ENCODE data around the gene ZBED6.
A peak's percentile ranks its signal among the peaks of the same experiment; 100 is the strongest.
"Not testable (repeated sequence)": the region's sequence is repeated elsewhere in the genome, so short reads cannot be mapped to it uniquely, and the experiment has no call there.

Gene ZBED6

GRCh38 chr1:203795441-203796235, at the start of gene ZBED6, which contains the start of gene ZC3H11A:
Gene ZBED6 (plus strand): TSS chr1:203795623. CDS start chr1:203797523, 1,900 bp downstream.
Gene ZC3H11A (plus strand): TSS chr1:203795623. CDS start chr1:203817071, 21,448 bp downstream.
- DNase-seq: peak; percentile 99

DNA sequence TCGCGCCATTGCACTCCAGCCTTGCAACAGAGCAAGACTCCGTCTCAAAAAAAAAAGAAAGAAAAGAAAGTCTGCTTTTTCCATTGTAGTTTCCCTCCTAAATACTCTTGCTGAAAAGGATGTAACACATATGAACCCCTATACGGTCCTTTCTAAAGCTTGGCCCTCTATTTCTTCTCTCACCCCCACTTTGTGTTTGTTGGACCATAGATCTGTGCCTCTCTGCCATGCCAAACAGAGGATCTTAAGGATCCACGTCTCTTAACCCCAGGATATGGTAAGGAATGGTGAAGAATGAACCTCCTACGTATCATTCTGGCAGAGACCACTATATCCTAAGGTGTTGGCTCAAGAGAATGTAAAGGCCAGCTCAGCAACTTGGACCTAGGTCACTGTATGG, 49.1 kb upstream of the ZBED6 start:
- no peak for DNase-seq

- DNase-seq: no peak
Observed at GRCh38 chr1:203751051-203751450, 44.4 kb upstream of the ZBED6 start.

DNA sequence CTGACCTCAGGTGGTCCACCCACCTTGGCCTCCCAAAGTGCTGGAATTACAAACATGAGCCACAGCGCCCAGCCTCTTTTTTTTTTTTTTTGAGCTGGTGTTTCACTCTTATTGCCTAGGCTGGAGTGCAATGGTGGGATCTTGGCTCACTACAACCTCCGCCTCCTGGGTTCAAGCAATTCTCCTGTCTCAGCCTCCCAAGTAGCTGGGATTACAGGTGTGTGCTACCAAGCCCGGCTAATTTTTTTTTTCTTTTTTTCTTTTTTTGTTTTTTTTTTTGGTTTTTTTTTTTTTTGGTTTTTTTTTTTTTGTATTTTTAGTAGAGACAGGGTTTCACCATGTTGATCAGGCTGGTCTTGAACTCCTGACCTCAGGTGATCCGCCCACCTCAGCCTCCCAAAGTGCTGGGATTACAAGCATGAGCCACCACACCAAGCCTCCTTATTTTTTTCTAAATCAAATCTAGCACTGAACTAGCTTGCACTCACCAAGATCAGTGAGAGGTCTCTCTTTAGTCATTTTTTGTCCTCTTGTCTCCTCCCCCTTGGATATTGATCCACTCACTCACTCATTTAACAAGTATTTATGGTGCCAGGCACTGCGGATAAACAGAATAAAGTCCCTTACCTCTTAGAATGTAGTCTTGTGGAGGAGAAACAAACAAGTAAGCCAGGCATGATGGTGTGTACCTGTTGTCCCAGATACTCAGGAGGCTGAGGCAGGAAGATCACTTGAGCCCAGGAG, 43.6 kb upstream of the ZBED6 start:
- DNase-seq: not testable (repeated sequence)

DNA sequence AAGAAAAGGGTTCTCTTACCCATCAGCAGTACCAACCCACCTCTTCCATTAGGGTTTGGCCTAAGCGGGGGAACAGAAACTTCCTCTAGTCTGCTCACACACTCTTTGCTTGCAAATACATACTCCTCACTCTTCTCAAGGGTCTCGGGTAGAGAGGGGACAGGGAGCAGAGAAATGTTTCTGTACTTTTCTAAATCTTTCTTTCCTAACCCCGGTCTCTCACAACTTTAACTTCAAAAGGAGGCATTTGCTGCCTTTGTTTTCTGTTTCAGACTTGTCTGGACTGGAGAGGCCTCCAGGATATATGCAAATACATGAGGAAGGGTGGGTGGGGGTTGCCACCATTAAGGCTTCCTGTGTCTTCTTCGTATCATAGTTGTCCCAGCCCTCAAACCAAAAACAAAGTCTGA, 41.0 kb upstream of the ZBED6 start:
- peak; percentile 27 to 35 for DNase-seq

DNA sequence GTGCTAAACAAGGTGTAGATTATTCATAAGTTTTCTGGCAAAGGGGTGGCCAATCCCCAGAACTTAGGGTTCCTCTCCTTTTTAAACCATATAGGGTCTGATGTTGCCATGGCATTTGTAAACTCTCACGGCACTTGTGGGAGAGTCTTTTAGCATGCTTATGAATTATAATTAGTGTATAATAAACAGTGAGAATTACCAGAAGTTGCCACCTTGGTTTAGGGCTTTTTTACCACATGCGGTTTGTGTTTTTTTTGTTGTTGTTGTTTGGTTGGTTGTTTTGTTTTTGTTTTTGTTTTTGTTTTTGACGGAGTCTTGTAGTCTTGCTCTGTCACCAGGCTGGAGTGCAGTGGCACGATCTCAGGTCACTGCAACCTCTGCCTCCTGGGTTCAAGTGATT, 39.4 kb upstream of the ZBED6 start:
- DNase-seq: peak in 1 of 2 donors; percentile 27

DNA sequence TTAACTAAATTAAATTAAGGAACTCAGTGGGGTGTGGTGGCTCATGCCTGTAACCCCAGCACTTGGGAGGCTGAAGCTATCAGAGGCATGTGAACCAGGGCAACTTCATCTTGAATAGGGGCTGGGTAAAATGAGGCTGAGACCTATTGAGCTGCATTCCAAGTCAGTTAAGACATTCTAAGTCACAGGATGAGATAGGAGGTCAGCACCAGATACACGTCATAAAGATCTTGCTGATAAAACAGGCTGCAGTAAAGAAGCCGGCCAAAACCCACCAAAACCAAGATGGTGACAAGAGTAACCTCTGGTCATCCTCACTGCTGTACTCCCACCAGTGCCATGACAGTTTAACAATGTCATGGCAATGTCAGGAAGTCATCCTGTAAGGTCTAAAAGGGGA, 36.7 kb upstream of the ZBED6 start:
- DNase-seq: not testable (repeated sequence)

DNA sequence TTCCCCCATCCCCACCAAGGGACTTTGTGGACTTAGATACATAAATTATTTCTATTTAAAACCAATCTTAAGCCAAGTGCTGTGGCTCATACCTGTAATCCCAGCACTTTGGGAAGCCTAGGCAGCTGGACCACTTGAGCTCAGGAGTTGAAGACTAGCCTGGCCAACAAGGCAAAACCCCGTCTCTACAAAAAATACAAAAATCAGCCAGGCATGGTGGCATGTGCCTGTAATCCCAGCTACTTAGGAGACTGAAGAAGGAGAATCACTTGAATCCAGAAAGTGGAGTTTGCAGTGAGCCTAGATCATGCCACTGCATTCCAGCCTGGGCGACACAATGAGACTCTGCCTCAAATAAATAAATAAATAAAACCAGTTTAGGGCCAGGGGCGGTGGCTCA, 34.9 kb upstream of the ZBED6 start:
- no peak for DNase-seq

GRCh38 chr1:203761958-203762357, 33.5 kb upstream of the ZBED6 start:
- DNase-seq: not testable (repeated sequence)

DNA sequence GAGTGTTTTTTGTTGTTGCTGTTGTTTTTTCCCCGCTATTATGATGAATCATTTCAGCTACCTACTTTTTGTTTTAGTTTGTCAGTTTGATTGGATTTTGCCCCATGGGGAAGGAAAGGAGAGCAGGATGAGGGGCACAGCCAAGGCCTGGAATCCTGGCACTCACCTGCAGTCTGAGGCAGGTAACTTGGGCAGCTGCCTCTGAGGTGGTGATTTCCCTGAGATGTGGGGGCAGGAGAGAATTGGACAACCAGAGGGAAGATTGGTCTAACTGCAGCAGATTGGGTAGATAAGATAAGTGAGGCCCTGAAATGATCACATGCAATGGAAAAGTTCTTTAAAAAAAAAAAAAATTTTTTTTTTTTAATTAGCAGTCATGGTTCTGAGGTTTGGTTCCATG, 31.9 kb upstream of the ZBED6 start:
- DNase-seq: no peak

- peak in 1 of 2 donors; percentile 14 for DNase-seq
Observed at GRCh38 chr1:203764105-203765028, 31.1 kb upstream of the ZBED6 start.

DNA sequence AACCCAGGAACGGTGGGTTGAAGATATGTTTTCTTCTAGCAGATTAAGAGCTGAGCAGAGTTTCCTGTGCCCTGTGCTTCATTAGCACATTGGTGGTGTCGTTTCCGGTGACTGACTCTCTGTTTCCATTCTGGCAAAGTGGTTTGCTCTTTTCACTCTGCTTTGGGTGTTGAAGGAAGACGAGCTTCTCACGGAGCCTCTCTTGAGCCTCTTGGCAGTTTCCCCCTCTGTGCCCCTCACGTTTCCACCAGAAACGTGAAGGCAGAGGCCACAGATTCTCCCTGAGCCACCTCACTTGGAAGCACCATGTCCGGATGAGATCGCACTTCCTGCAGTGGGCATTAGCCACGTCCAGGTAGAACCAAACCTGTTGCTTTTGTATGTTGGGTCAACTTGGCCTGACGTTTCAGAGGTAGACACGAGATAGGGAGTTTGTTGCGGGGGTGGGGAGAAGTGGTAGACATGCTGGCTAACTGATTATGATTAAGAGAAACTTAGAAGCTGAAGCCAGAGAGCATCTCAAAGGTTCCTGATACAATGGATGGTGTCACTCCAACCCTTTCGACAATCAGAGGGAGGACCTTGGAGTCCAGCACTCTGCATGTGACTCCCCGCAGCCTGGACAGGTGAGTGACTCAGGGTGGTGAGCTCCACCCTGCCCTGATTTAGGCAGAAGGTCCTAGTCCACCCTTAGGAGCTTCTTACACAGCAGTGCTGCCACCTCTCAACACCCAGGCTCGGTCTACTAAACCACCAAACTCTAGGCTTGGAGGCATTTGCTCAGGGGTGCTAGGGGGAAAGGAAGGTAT, 30.2 kb upstream of the ZBED6 start, which contains the start of gene LAX1:
TSS of gene LAX1 (plus strand) at position 155 of the 809 bp plus-strand sequence. CDS start at position 538, 383 bp downstream.
- DNase-seq: peak; percentile 76 to 87

DNA sequence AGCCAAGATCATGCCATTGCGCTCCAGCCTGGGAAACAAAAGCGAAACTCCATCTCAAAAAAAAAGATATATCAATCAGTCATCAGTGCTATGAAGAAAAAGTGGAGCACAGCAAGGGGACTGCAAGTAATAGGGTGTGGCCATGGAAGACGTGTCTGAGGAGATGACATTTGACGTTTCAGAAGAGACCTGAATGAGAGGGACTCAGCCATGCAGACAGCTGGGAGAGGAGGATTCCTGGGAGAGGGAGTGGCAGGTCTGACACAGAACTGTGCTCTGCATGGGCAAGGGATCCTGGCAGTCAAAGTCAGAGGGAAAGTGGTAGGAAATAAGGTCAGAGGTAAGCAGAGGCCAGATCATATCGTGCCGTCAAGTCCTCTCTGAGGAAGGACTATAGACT, 27.2 kb upstream of the ZBED6 start:
- DNase-seq: peak in 1 of 2 donors; percentile 17

DNA sequence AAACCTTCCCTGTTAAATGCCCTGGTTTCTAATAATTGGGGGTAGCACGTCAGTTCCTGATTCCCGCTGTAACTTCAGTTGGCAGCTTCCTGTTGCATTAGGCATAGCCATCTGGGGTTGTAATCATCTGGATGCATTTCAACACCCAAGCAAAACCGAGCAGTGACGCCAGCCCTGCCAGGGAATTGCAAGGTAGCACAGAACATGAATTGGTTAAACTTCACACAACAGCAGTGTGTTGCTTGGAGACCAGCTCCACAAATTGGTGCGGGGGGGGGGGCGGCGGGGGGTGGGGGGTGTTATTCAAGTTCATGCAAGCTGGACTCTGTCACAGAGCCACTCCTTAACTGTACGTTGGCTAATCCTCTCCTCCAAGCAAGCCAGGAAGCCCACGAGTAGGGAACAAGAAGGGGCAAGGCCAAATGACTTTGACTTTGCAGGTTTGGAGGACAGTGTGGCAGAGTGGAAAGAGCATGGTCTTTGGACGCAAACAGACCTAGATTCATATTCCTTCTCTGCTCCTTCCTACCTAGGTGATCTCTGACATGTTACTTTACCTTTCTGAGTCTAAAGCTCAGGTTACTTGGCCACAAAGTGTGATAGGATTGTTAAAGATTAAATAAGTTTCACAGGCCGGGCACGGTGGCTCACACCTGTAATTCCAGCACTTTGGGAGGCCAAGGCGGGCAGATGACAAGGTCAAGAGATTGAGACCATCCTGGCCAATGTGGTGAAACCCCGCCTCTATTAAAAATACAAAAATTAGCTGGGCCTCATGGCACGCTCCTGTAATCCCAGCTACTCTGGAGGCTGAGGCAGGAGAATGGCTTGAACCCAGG, 25.7 kb upstream of the ZBED6 start:
- DNase-seq: peak; percentile 10 to 81

DNA sequence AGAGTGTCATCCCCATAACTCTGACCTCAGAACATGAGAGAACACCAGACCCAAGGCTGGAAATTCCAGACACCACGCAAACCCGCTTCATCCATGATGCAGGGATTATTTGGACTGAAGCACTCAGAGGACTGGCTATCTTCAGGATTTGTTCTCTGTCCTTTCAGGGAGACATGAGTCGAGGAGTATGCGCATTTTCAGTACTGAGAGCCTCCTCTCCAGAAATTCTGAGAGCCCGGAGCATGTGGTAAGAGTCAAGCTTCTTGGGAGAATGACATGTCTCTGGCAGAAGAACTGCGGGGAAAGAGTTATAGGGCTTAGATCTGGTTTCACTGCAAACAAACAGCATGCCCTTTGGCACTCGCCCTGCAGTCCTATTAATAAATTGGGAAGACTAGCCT, 23.5 kb upstream of the ZBED6 start:
- DNase-seq: no peak

DNA sequence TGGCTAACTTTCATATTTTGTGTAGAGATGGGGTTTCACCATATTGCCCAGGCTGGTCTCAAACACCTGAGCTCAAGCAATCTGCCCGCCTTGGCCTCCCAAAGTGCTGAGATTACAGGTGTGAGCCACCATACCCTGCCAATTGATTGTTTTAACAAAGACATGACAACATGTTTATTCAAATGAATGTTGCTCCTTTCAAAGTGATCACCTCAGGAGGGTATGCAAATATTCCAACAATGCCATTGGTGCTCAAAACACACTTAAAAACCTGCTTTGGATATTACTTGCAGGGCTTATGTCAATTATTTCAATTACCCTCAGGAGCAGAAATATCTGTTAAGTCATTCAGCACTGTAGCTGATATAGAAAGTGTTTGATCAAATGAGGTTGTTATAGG, 22.6 kb upstream of the ZBED6 start:
- no peak for DNase-seq

GRCh38 chr1:203776636-203777035, 18.8 kb upstream of the ZBED6 start:
- peak in 1 of 2 donors; percentile 28 for DNase-seq

- no peak for DNase-seq
Observed at GRCh38 chr1:203777596-203777995, 17.8 kb upstream of the ZBED6 start.

DNA sequence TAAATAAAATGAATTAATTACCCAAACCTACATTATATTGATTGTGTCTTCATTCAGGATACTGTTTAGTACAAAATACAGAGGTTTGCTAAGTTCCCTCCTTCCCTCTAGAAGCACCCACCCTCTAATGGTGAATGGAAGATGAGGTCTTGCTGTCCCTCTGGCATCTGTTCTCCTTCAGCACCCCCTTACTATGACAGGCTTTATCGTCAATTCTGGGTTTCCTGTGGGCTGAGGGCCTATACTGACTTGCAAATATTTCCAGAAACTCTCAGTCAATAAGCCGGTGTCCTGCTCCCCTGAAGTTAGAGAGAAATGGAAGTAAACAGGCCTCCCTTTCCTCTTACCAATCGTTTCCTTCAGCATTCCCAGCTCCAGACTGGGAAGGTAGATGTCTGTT, 17.3 kb upstream of the ZBED6 start:
- DNase-seq: no peak

- no peak for DNase-seq
Observed at GRCh38 chr1:203778789-203779188, 16.6 kb upstream of the ZBED6 start.

DNA sequence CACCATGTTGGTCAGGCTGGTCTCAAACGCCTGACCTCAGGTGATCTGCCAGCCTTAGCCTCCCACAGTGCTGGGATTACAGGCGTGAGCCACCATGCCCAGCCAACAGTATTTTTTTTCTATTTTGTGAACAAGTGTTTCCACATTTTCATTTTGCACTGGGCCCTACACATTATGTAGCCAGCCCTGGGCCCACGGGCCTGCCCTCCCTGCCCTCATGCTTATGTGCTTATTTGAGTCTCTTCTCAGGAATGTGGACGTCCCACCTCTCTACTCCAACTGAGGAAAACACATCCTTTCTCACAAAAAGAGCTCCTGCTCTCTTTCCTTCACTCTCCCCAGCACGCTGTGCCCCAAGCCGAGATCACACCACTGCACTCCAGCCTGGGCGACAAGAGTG, 13.5 kb upstream of the ZBED6 start:
- no peak for DNase-seq
